ENCODE data around the gene SPOCD1. TPM values are rescaled to one million over a fixed set of nuclear protein-coding genes. Genes with fewer than 3 reads are reported as not detected.

Gene SPOCD1
- total and polyA plus RNA-seq, 4 donors = under 0.01 to 0.19 (median 0.12) TPM; not detected in 1

GRCh38 chr1:31753707-31754349, 62.0 kb downstream of the SPOCD1 start:
- Histone ChIP-seq H3K9me3 (ENCODE audit: control insufficient read depth in 4 of 4, low read length in 3 of 4) (no peaks in the 10 kb centered on the region), H3K27me3 (ENCODE audit: control insufficient read depth in 4 of 4, insufficient read depth in 4 of 4, low read length in 3 of 4) (no peaks in the 10 kb centered on the region), H3K27ac (ENCODE audit: low read depth in 1 of 2, low read length in 2 of 2) (no peak overlapping the region), H3K9ac (ENCODE audit: low read depth in 1 of 2, low read length in 2 of 2) (no peak overlapping the region), H3K4me1 (ENCODE audit: control insufficient read depth in 4 of 4, insufficient read depth in 4 of 4, low read length in 3 of 4) (peaks cover 5 to 18% (median 9%) of the 10 kb centered on the region in 4 donors), H3K36me3 (ENCODE audit: control insufficient read depth in 4 of 4, insufficient read depth in 3 of 4, low read depth in 1 of 4, low read length in 3 of 4) (no peaks in the 10 kb centered on the region), H3K4me3 (ENCODE audit: low read depth in 1 of 3, low read length in 3 of 3) (no peak overlapping the region)
- peak; percentile 79 for TF ChIP-seq SP1 (IDR thresholded peaks at IDR 0.05)
- no peak for TF ChIP-seq FOXA2 (IDR thresholded peaks at IDR 0.05)
- TF ChIP-seq HNF4A (conservative IDR thresholded peaks at IDR 0.05) = peak; percentile 66 to 67
- no peak for TF ChIP-seq RAD21 (IDR thresholded peaks at IDR 0.05)
- peak; percentile 87 to 90 for TF ChIP-seq RXRA (IDR thresholded peaks at IDR 0.05)
- TF ChIP-seq NR2F2 (IDR thresholded peaks at IDR 0.05) = peak; percentile 57
- peak; percentile 44 for DNase-seq (ENCODE audit: low spot score)
- WGBS = 56% methylated on average over 9 of the region's 9 CpGs

- 85% methylated on average over 12 of the region's 12 CpGs for WGBS
- Histone ChIP-seq H3K9ac (ENCODE audit: low read depth in 1 of 2, low read length in 2 of 2) (no peak overlapping the region), H3K36me3 (ENCODE audit: control insufficient read depth in 4 of 4, insufficient read depth in 3 of 4, low read depth in 1 of 4, low read length in 3 of 4) (no peaks in the 10 kb centered on the region), H3K9me3 (ENCODE audit: control insufficient read depth in 4 of 4, low read length in 3 of 4) (no peaks in the 10 kb centered on the region), H3K4me1 (ENCODE audit: control insufficient read depth in 4 of 4, insufficient read depth in 4 of 4, low read length in 3 of 4) (peaks cover 5 to 18% (median 9%) of the 10 kb centered on the region in 4 donors), H3K27me3 (ENCODE audit: control insufficient read depth in 4 of 4, insufficient read depth in 4 of 4, low read length in 3 of 4) (no peaks in the 10 kb centered on the region), H3K4me3 (ENCODE audit: low read depth in 1 of 3, low read length in 3 of 3) (no peak overlapping the region), H3K27ac (ENCODE audit: low read depth in 1 of 2, low read length in 2 of 2) (no peak overlapping the region)
- DNase-seq (ENCODE audit: low spot score) = no peak
- TF ChIP-seq MAX (IDR thresholded peaks at IDR 0.05) = no peak
- no peak for TF ChIP-seq RAD21 (IDR thresholded peaks at IDR 0.05)
- no peak for TF ChIP-seq ATF3 (IDR thresholded peaks at IDR 0.05)
- TF ChIP-seq FOXA2 (IDR thresholded peaks at IDR 0.05) = no peak
- no peak for TF ChIP-seq HNF4G (IDR thresholded peaks at IDR 0.05)
- no peak for TF ChIP-seq YY1 (IDR thresholded peaks at IDR 0.05)
- TF ChIP-seq JUND (IDR thresholded peaks at IDR 0.05) = no peak
- no peak for TF ChIP-seq REST (IDR thresholded peaks at IDR 0.05)
- no peak for TF ChIP-seq RXRA (IDR thresholded peaks at IDR 0.05)
- TF ChIP-seq ZBTB33 (IDR thresholded peaks at IDR 0.05) = no peak
These were observed 62.8 kb downstream of the SPOCD1 start for GRCh38 chr1:31752952-31753475.

All from liver (tissue), 9 donors.